Measurements from ENCODE around the gene BAMBI. TPM values are rescaled to one million over a fixed set of nuclear protein-coding genes. Genes with fewer than 3 reads are reported as not detected.

BAMBI gene
- total RNA-seq, 1 experiment from 2014 or later: 165 TPM

DNA sequence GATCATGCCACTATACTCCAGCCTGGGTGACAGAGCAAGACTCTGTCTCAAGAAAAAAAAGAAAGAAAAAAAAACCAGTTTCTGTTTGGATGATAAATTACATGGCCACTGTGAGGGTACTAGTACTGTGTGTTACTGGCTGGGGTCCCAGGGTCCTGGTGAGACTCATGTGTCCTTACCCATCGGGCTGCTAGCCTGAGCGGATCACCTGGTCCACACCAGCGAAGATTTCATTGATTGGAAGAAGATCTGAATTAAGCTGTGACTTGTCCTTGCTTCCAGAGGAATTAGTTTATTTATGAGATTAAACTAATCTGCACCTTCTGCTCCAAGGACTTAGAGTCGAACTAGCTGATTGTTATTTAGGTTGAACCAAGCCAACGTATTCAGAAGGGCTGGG is 40.0 kb upstream of the BAMBI start:
- H3K4me1 ChIP-seq: no peaks in the 10 kb centered on the region; the same call in 1 of the 2 replicates
- DNase-seq: no peak
- ChIA-PET POLR2A (no interaction called here), CTCF (interaction anchor here (1.8 kb wide), 1 partner anchor 9 kb away, joined by 6 read pairs; no protein-coding TSS in a partner anchor)
- no peak overlapping the region for H3K4me3 ChIP-seq (ENCODE audit: low read depth, low read length)
- H3K27me3 ChIP-seq (replicated peaks; ENCODE audit: control insufficient read depth, insufficient read depth, low read length): no peaks in the 10 kb centered on the region
- Mint-ChIP-seq H3K27me3 (ENCODE audit: insufficient read depth, unreplicated experiment) (no peaks in the 10 kb centered on the region), H3K4me3 (ENCODE audit: unreplicated experiment) (no peak overlapping the region), H3K9me3 (ENCODE audit: unreplicated experiment) (no peaks in the 10 kb centered on the region), H3K36me3 (ENCODE audit: insufficient read depth, unreplicated experiment) (no peaks in the 10 kb centered on the region), H3K4me1 (ENCODE audit: low read depth, unreplicated experiment) (no peaks in the 10 kb centered on the region), H3K27ac (ENCODE audit: unreplicated experiment) (no peak overlapping the region)
- no peaks in the 10 kb centered on the region for H3K9me3 ChIP-seq
- intact Hi-C loops (cut with micrococcal nuclease; ENCODE audit: unreplicated experiment): no loop called here
- TF ChIP-seq, protein P1, sequence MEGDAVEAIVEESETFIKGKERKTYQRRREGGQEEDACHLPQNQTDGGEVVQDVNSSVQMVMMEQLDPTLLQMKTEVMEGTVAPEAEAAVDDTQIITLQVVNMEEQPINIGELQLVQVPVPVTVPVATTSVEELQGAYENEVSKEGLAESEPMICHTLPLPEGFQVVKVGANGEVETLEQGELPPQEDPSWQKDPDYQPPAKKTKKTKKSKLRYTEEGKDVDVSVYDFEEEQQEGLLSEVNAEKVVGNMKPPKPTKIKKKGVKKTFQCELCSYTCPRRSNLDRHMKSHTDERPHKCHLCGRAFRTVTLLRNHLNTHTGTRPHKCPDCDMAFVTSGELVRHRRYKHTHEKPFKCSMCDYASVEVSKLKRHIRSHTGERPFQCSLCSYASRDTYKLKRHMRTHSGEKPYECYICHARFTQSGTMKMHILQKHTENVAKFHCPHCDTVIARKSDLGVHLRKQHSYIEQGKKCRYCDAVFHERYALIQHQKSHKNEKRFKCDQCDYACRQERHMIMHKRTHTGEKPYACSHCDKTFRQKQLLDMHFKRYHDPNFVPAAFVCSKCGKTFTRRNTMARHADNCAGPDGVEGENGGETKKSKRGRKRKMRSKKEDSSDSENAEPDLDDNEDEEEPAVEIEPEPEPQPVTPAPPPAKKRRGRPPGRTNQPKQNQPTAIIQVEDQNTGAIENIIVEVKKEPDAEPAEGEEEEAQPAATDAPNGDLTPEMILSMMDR (IDR thresholded peaks at IDR 0.05; ENCODE audit: insufficient read depth in 1 of 2, low read depth in 1 of 2, low read length in 1 of 2, severe bottlenecking in 1 of 2, unreplicated experiment in 1 of 2): no peak
- BruUV-seq (replicated peaks): no TSS peak
- H3K36me3 ChIP-seq (ENCODE audit: control insufficient read depth, insufficient read depth, low read length): no peaks in the 10 kb centered on the region

DNA sequence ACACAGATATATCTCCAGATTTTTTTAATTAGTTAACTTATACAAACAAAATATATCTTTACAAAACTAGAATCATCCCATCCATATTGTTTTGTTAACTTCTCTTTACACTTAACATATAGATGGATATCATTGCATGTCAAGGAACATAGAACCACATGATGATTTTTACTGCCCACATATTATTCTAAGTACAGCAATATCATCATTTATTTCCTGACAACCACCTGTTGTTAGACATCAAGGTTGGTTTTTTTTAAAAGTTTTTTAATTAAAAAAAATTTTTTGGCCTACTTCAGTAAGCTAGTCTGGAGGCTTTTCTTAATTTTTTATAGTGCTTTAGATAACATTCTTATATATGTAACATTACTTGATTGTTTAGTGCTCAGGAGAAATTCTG is 38.9 kb upstream of the BAMBI start:
- intact Hi-C loops (cut with micrococcal nuclease; ENCODE audit: unreplicated experiment): no loop called here
- H3K27ac Mint-ChIP-seq (ENCODE audit: unreplicated experiment): no peak overlapping the region
- TF ChIP-seq, protein P1 (IDR thresholded peaks at IDR 0.05; ENCODE audit: insufficient read depth in 1 of 2, low read depth in 1 of 2, low read length in 1 of 2, severe bottlenecking in 1 of 2, unreplicated experiment in 1 of 2): no peak
- no peaks in the 10 kb centered on the region for H3K27me3 ChIP-seq (replicated peaks; ENCODE audit: control insufficient read depth, insufficient read depth, low read length)
- H3K9me3 ChIP-seq: no peaks in the 10 kb centered on the region
- BruUV-seq (replicated peaks): no TSS peak
- H3K36me3 ChIP-seq (ENCODE audit: control insufficient read depth, insufficient read depth, low read length): no peaks in the 10 kb centered on the region
- H3K4me3 Mint-ChIP-seq (ENCODE audit: unreplicated experiment): no peak overlapping the region
- no peaks in the 10 kb centered on the region for H3K36me3 Mint-ChIP-seq (ENCODE audit: insufficient read depth, unreplicated experiment)
- H3K9me3 Mint-ChIP-seq (ENCODE audit: unreplicated experiment): no peaks in the 10 kb centered on the region
- ChIA-PET CTCF (interaction anchor here (0.6 to 0.7 kb wide), 3 partner anchors 17 to 505 kb away, joined by 3 to 6 read pairs (median 3); no protein-coding TSS in a partner anchor), POLR2A (no interaction called here)
- no peaks in the 10 kb centered on the region for H3K4me1 Mint-ChIP-seq (ENCODE audit: low read depth, unreplicated experiment)
- no peaks in the 10 kb centered on the region; the same call in 1 of the 2 replicates for H3K4me1 ChIP-seq
- no peaks in the 10 kb centered on the region for H3K27me3 Mint-ChIP-seq (ENCODE audit: insufficient read depth, unreplicated experiment)
- no peak for DNase-seq
- no peak overlapping the region for H3K4me3 ChIP-seq (ENCODE audit: low read depth, low read length)

DNA sequence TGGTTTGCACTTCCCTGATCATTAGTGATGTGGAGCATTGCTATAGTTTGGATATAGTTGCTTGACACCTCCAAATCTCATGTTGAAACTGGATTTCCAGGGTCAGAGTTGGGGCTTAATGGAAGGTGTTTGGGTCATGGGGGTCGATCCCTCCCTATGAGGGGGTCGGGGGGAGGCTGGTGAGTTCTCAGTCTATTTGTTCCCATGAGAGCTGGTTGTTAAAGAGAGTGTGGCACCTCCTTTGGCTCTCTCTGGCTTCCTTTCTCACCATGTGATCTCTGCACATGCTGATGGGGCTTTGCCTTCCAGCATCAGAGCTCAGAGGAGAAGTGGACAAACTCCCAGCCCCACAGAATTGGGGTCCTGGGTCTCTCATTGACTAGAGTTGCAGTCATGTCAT is 36.8 kb upstream of the BAMBI start:
- BruUV-seq (replicated peaks): no TSS peak
- Mint-ChIP-seq H3K9me3 (ENCODE audit: unreplicated experiment) (no peaks in the 10 kb centered on the region), H3K36me3 (ENCODE audit: insufficient read depth, unreplicated experiment) (no peaks in the 10 kb centered on the region), H3K4me3 (ENCODE audit: unreplicated experiment) (no peak overlapping the region), H3K27me3 (ENCODE audit: insufficient read depth, unreplicated experiment) (no peaks in the 10 kb centered on the region), H3K4me1 (ENCODE audit: low read depth, unreplicated experiment) (no peaks in the 10 kb centered on the region), H3K27ac (ENCODE audit: unreplicated experiment) (no peak overlapping the region)
- Histone ChIP-seq H3K9me3 (no peaks in the 10 kb centered on the region), H3K36me3 (ENCODE audit: control insufficient read depth, insufficient read depth, low read length) (no peaks in the 10 kb centered on the region), H3K4me1 (no peaks in the 10 kb centered on the region), H3K4me3 (ENCODE audit: low read depth, low read length) (no peak overlapping the region), H3K27me3 (replicated peaks; ENCODE audit: control insufficient read depth, insufficient read depth, low read length) (no peaks in the 10 kb centered on the region)
- no peak for DNase-seq
- intact Hi-C loops (cut with micrococcal nuclease; ENCODE audit: unreplicated experiment): no loop called here
- ChIA-PET CTCF (no interaction called here), POLR2A (no interaction called here)
- TF ChIP-seq, protein P1 (IDR thresholded peaks at IDR 0.05; ENCODE audit: insufficient read depth in 1 of 2, low read depth in 1 of 2, low read length in 1 of 2, severe bottlenecking in 1 of 2, unreplicated experiment in 1 of 2): no peak
